NB4 (cell line): ENCODE results near the gene ADAM12.

Experiments used
- CTCF ChIP-seq: IDR thresholded peaks from one replicate; pipeline ENCODE4 v1.5.1; 2012; ENCODE audit warnings: low read depth, low read length
- MAX ChIP-seq: IDR thresholded peaks from 2 replicates; pipeline ENCODE4 v1.6.1; 2011; ENCODE audit warnings: low read depth, low read length
- MYC ChIP-seq: IDR thresholded peaks from 2 replicates; pipeline ENCODE4 v1.6.1; 2011; ENCODE audit warnings: low read depth, low read length
- POLR2A ChIP-seq: IDR thresholded peaks from 2 replicates; pipeline ENCODE4 v1.6.1; 2011; ENCODE audit warnings: mild to moderate bottlenecking; ENCODE audit not compliant: insufficient read length; ENCODE audit errors: extremely low read depth

GRCh38 chr10:126042354-126042753 lies 345.9 kb downstream of the ADAM12 start:
- TF ChIP-seq CTCF (no peak), POLR2A (no peak), MAX (no peak), MYC (no peak)
